EH (cell line): Measurements from ENCODE around the gene FARS2.
"Not testable (repeated sequence)": the region's sequence is repeated elsewhere in the genome, so short reads cannot be mapped to it uniquely, and the experiment has no call there.

Experiments
- DNase-seq: peaks from one replicate; pipeline ENCODE4 v3.0.0-alpha.2; 2015; ENCODE audit warnings: low read depth

FARS2 gene

DNA sequence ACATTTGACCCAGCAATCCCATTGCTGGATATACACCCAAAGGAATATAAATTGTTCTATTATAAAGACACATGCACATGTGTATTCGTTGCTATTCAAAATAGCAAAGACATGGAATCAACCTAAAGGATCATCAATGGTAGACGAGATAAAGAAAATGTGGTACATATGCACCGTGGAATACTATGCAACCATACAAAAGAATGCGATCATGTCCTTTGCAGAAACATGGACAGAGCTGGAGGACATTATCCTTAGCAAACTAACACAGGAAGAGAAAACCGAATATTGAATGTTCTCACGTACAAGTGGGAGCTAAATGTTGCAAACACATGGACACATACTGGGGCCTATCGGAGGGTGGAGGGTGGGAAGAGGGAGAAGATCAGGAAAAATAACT lies 405.4 kb downstream of the FARS2 start:
- DNase-seq = no peak

GRCh38 chr6:5667737-5668136 lies 406.4 kb downstream of the FARS2 start:
- no peak for DNase-seq

GRCh38 chr6:5670381-5670780 lies 409.1 kb downstream of the FARS2 start:
- peak; percentile 46 for DNase-seq

DNA sequence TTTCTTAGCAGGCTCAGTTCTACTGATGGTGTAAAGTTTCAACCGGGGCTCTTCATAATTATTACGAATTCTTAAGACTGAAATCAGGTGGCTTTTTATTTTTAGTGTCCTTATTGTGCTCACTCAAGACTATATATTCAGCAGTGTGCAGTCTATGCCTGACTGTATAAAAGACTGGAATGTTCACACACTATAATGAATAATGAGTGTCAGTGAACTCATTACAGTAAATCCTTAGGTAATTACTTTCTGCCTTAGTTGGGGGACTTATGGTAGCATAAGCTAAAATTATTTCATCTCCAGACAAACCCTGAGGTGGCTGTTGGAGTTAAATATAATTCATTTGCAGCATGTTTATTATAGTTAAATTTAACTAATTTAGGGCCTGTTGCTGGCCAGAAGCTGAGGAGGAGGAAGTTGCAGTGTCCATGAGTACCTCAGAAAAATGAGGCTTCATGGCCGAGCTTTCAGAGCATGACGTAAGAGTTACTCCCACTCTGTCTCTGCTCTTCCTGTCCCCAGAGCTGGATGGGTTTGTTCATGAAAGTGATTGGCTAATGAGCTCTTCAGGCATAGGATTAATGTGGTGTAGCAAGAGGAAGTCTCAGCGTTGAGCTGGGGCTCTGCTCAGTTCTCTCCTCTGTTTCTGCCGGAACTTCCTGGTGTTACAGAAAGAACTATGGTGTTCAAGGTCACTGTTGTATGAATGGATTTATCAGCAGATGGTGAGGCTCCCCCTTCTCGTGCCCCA lies 409.7 kb downstream of the FARS2 start:
- peak; percentile 44 for DNase-seq

DNA sequence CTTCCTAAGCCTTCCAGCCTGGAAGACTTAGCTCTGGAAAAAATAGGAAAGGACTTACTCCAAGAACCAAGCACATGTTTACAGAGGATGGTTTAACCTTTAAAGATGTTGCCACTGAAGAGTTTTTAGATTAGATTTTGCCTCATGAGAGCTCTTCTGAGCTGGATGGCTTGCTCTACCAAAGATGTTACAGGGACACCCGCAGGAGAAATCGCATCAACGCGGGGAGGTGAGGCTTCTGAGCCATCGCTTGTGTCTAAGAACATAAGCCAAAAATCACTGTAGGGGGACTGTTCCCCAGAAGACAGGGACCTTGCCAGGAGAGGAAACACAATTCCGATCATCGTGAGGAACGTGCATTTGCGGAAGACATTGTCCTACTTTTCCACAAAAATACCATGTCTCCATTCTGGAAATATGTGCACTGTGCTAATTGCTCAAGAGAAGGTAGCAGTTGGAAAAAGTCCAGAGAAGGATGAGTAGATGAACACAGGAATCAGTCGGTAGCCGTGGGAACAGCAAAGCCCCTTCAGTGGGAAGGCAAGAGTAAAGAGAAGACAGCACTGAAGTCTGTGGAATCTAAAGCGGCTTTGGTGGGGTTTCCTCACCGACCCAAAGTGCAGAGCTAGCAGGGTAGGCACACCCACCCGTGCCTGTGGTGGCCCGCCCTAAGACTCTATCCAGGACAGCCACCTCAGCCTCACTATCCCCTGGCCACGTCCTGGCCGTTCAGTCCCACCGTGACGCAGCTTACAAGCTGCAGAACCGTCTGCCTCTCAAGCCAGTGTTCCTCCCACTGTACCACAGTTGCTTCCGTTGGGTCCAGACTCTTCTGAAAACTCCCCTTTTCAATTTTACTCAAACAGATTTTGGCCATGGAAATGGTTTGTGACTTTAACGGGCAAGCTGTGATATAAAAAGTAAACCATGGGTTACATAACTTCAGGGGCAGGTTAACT lies 410.6 kb downstream of the FARS2 start:
- DNase-seq = peak; percentile 16

DNA sequence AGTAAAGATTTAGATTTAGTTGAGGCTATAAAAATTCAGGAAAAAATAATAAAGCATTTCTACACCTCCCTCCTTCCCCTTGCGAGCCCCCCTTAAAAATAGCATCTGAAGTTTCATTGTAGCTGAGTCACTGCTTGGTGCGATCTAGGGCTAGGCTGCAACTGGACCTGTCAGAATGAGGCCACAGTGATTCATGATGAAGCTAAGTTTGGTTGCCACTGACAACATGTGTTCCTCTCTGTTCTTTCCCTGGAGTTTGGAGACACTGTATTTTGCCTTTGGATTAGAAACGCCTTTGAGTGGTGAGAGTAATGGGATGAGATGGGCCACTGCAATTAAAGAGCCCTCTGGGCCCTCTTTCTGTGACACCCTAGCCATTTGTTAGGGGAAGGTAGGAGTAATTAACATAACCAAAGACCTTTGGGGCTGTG lies 411.3 kb downstream of the FARS2 start:
- peak; percentile 94 for DNase-seq

- DNase-seq = no peak
These were observed 411.9 kb downstream of the FARS2 start for GRCh38 chr6:5673019-5673790.

- DNase-seq = peak; percentile 50
These were observed 412.8 kb downstream of the FARS2 start for GRCh38 chr6:5674141-5674540.

DNA sequence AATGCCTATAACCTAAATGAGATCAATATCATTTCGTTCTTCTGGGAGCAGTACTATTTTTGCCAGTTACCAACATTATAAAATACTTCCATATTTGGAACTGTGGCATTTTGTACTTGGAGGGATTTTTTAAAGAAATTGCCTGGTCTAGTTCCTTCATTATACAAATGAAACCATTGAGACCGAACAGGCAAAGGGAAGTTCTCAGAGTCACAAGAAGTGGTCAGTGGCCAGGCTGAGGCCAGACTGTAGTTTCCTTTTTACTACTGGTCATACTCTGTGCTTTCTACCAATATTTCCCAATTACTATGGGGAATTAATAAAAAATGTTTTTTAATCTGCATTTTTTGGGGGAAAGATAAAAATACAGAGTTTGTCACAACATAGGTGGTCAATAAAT lies 413.4 kb downstream of the FARS2 start:
- DNase-seq = no peak

- DNase-seq = no peak
These were observed 415.4 kb downstream of the FARS2 start for GRCh38 chr6:5676701-5677100.

- peak; percentile 38 for DNase-seq
These were observed 416.1 kb downstream of the FARS2 start for GRCh38 chr6:5677219-5678000.

GRCh38 chr6:5679270-5679669 lies 418.0 kb downstream of the FARS2 start:
- DNase-seq = no peak

DNA sequence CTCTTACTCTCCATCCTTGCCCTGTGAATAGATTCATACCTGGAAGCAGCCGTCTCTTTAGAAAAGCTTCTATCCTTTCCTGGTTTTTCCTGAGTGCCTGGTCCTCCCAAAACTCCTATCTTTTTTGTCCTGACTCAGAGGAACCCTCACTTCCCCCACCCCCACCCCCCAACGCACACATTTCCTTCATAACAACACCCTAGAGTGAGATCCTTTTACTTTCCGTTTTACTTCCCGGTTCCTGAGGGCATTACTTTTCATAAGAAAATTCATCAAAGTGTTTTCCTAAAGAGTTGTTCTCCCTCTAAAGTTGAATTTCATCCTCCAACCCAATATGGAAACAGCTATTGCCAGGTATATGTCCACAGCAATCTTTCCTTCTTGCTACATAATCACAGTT lies 418.4 kb downstream of the FARS2 start:
- no peak for DNase-seq

GRCh38 chr6:5680095-5680494 lies 418.8 kb downstream of the FARS2 start:
- DNase-seq = no peak

- no peak for DNase-seq
These were observed 420.2 kb downstream of the FARS2 start for GRCh38 chr6:5681480-5681879.

DNA sequence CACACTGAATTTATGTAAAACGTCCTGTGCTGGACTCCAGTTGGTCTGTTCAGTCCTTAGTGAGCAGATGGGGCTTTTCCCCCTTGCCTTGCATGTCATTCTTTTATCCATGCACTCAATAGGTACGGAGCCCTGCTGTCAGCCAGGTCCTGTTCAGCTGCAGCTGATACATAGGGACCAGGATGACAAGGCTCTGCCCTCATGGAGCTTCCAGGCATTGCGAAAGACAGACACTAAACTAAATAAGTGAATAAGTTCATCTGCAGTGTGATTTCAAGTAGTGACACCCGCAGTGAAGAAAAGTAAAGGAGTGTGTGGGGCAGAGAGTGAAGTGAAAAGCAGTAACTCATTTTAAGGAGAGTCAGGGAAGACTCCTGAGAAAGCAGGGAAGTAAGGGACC lies 421.2 kb downstream of the FARS2 start:
- no peak for DNase-seq

DNA sequence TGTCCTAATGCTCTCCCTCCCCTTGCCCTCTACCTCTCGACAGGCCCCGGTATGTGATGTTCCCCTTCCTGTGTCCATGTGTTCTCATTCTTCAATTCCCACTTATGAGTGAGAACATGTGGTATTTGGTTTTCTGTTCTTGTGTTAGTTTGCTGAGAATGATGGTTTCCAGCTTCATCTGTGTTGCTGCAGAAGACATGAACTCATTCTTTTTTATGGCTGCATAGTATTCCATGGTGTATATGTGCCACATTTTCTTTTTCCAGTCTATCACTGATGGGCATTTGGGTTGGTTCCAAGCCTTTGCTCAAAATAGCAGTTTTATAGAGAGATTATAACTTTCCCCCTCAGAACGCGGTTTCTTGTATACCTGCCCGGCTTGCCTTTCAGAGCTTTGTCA lies 422.4 kb downstream of the FARS2 start:
- DNase-seq = not testable (repeated sequence)

DNA sequence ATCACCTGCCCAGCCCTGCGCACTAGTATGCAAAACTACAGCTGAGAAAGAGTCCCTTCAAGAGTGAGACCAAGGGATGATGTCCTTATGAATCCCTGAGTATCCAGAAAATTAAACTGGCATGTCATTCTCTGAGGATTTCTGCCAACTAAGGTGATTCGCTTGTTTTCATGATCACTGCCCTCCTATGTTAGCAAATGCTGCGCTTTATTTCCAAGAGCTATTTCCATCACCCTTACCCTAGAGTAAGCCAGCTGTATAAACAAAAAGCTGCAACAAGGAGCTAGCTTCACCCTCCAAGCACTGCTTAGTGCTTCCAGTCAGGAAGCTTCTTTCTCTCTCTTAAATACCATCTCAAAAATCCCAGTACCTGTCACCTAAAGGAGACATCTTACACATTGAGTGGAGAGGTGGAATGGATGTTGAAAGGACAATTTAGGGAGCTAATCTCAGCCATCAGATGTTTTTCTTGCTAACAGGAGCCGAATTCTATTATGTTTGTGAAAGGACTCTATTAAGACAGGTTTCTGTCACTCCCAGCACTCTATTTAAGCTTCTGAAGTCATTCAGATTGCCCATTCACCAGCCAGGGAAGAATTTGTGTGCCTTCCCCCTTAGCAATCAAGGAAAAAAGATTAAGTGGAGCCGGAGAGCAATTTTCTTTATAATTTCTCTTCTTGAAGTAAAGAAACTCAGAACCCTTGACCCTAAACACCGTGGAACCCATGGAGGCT lies 423.2 kb downstream of the FARS2 start:
- peak; percentile 60 for DNase-seq

DNA sequence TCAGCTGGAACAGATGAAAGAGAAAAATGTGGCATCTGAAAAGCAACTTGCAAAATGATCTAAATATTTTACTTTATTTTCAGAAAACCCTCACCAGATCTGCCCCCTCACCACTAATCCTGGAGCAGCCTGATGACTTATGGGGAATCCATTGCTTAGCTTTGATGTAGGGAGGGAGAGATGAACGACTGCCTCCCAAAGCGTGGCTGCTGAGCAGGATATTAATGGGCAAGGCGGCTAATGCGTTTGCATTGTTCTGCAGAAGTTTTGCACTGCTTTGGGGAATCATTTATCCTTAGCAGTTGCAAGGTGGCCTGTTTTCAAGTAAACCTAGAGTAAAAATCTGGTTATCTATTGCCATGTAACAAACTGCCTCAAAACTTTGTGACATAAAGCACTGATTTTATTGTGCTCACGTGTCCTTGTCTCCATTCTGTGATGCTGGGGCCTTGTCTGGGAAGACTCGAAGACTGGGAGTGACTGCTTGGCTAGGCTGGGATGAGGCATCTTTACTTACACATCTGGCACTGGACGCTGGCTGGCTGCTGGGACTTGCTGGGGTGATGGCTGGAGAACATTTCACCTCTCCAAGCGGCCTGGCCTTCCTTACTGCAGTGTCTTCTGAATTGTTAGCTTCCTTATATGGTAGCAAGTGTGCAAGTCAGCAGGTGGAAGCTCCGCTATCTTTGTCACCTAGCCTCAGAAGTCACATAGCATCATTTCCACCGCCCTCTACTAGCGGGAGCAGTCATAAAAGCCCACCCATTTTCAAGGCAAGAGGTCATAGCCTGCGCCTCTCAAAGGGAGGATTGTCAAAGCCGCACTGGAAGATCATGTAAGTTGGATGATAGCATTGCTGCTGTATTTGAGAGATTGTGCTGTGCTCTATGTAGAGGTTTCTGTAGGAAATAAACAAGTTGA lies 432.2 kb downstream of the FARS2 start:
- no peak for DNase-seq
